HCT116 (cell line): ENCODE measurements around the gene NBPF4. TPM values are rescaled to one million over a fixed set of nuclear protein-coding genes. Genes with fewer than 3 reads are reported as not detected.
"Not testable (repeated sequence)": the region's sequence is repeated elsewhere in the genome, so short reads cannot be mapped to it uniquely, and the experiment has no call there.

Source experiments
- ATAC-seq: fragments of 200-7000 bp; cut with Tn5 transposase; 2 replicates; pipeline ENCODE4 v1.9.1; 2020; ENCODE audit warnings: mild to moderate bottlenecking, moderate library complexity
- BruUV-seq: library from RNA; stranded (reverse); fragments of 400-500 nt; replicated peaks from 2 replicates; lab custom pipeline; 2021; lab: Mats Ljungman, UMichigan
- CTCF ChIA-PET: fragments of 300-600 bp; sonication (Branson Sonifier 250); formaldehyde crosslinking; loops from one replicate; lab custom pipeline; 2021; ENCODE audit warnings: antibody characterized with exemption; lab: Charles Lee
- POLR2A ChIA-PET: fragments of 300-600, 350-600 bp; sonication (Branson Sonifier 250); formaldehyde crosslinking; loops from one replicate; lab custom pipeline; 2021; ENCODE audit warnings: antibody characterized with exemption; lab: Charles Lee
- RAD21 ChIA-PET, 2 experiments: fragments of 300-600 bp; sonication (Branson Sonifier 250); formaldehyde crosslinking; loops; one replicate each; lab custom pipeline; 2023; ENCODE audit warnings: low total read pairs in 2 of 2; ENCODE audit not compliant: uncharacterized antibody in 2 of 2, unreplicated experiment in 2 of 2, low non-redundant PET in 1 of 2; lab: Charles Lee
- DNase-seq: peaks from one replicate; pipeline ENCODE4 v3.0.0-alpha.2; 2010; ENCODE audit warnings: low read depth, low spot score
- H2AFZ ChIP-seq: fragments of 200-600 bp; shearing (Covaris generic), sonication (generic); 2 replicates; pipeline ENCODE4 v1.6.1; 2017; ENCODE audit warnings: low read depth, mixed run types, mixed read lengths, antibody characterized with exemption, low read length; ENCODE audit not compliant: poor library complexity, severe bottlenecking
- H3K27ac ChIP-seq: 2 replicates; pipeline ENCODE4 v1.5.1; 2012; ENCODE audit warnings: low read depth, low read length
- H3K27me3 ChIP-seq: fragments of 200-600 bp; sonication (generic); 2 replicates; pipeline ENCODE4 v1.6.1; 2016; ENCODE audit warnings: mixed run types, low read length, mixed read lengths; ENCODE audit not compliant: insufficient read depth
- H3K36me3 ChIP-seq, 2 experiments: fragments of 200-500 bp in 1 of 2; fragments of 200-600 bp in 1 of 2; sonication (Bioruptor generic) in 1 of 2; sonication (generic) in 1 of 2; 2 replicates each; pipeline versions ENCODE4 v1.5.1 to v1.6.1; 2014 to 2016; ENCODE audit warnings: low read length in 2 of 2, inconsistent platforms in 1 of 2, mixed read lengths in 1 of 2, mixed run types in 1 of 2; ENCODE audit not compliant: insufficient read depth in 2 of 2, control insufficient read depth in 1 of 2
- H3K4me1 ChIP-seq, 2 experiments: fragments of 200-600 bp in 1 of 2; sonication (generic) in 1 of 2; 2 replicates each; pipeline versions ENCODE4 v1.5.1 to v1.6.1; 2012 to 2017; ENCODE audit warnings: low read length in 2 of 2, inconsistent platforms in 1 of 2, mild to moderate bottlenecking in 1 of 2, mixed read lengths in 1 of 2, mixed run types in 1 of 2, moderate library complexity in 1 of 2; ENCODE audit not compliant: insufficient read depth in 2 of 2, control insufficient read depth in 1 of 2
- H3K4me2 ChIP-seq: fragments of 200-600 bp; sonication (generic); 2 replicates; pipeline ENCODE4 v1.6.1; 2017; ENCODE audit warnings: mixed run types, low read length, mixed read lengths
- H3K4me3 ChIP-seq, 2 experiments: fragments of 200-600 bp in 1 of 2; sonication (generic) in 1 of 2; replicated peaks in 1 of 2; 2 replicates each; pipeline ENCODE4 v1.5.1; 2011 to 2016; ENCODE audit warnings: low read length in 2 of 2, control low read depth in 1 of 2, low read depth in 1 of 2, mild to moderate bottlenecking in 1 of 2, mixed read lengths in 1 of 2, mixed run types in 1 of 2
- H3K79me2 ChIP-seq: fragments of 200-600 bp; sonication (generic); 2 replicates; pipeline ENCODE4 v1.6.1; 2017; ENCODE audit warnings: mild to moderate bottlenecking, mixed run types, low read length, moderate library complexity, mixed read lengths; ENCODE audit not compliant: insufficient read depth
- H3K9ac ChIP-seq: fragments of 200-600 bp; sonication (generic); 2 replicates; pipeline ENCODE4 v1.6.1; 2016; ENCODE audit warnings: low read length, mixed read lengths
- H3K9me2 ChIP-seq: fragments of 200-600 bp; sonication (generic), shearing (Covaris generic); 2 replicates; pipeline ENCODE4 v1.6.1; 2017; ENCODE audit warnings: mixed run types, mild to moderate bottlenecking, moderate library complexity; ENCODE audit not compliant: insufficient read depth
- H3K9me3 ChIP-seq, 2 experiments: fragments of 200-500 bp in 1 of 2; fragments of 200-600 bp in 1 of 2; sonication (Bioruptor generic) in 1 of 2; sonication (generic) in 1 of 2; 2 replicates each; pipeline ENCODE4 v1.6.1; 2014 to 2017; ENCODE audit warnings: low read length in 2 of 2, mixed read lengths in 2 of 2, inconsistent platforms in 1 of 2, low read depth in 1 of 2, mild to moderate bottlenecking in 1 of 2, mixed run types in 1 of 2, moderate library complexity in 1 of 2; ENCODE audit not compliant: control insufficient read depth in 1 of 2, insufficient read depth in 1 of 2
- H4K20me1 ChIP-seq: fragments of 200-600 bp; sonication (generic), shearing (Covaris generic); 2 replicates; pipeline ENCODE4 v1.6.1; 2017; ENCODE audit warnings: mixed run types, mild to moderate bottlenecking, moderate library complexity; ENCODE audit not compliant: insufficient read depth
- CBX3 ChIP-seq: IDR thresholded peaks from 2 replicates; pipeline ENCODE4 v1.6.1; 2012; ENCODE audit warnings: low read depth
- CEBPB ChIP-seq: IDR thresholded peaks from 2 replicates; pipeline ENCODE4 v1.6.1; 2012; ENCODE audit warnings: low read depth
- ELF1 ChIP-seq: IDR thresholded peaks from 2 replicates; pipeline ENCODE4 v1.6.1; 2012; ENCODE audit warnings: low read depth, borderline replicate concordance
- JUND ChIP-seq: IDR thresholded peaks from 2 replicates; pipeline ENCODE4 v1.6.1; 2012
- POLR2A ChIP-seq: IDR thresholded peaks from 2 replicates; pipeline ENCODE4 v1.7.0; 2011; ENCODE audit warnings: borderline replicate concordance; ENCODE audit not compliant: insufficient read depth, insufficient read length; ENCODE audit errors: extremely low read depth
- SP1 ChIP-seq: IDR thresholded peaks from 2 replicates; pipeline ENCODE4 v1.6.1; 2012; ENCODE audit warnings: low read depth
- SRF ChIP-seq: IDR thresholded peaks from 2 replicates; pipeline ENCODE4 v1.6.1; 2012; ENCODE audit warnings: low read depth
- ZNF274 ChIP-seq: fragments of 200-500 bp; sonication (Bioruptor generic); IDR thresholded peaks from 2 replicates; pipeline ENCODE4 v1.6.1; 2014; ENCODE audit warnings: mild to moderate bottlenecking, low read depth, low read length, inconsistent platforms
- intact Hi-C: fragments of 100-400 bp; cut with micrococcal nuclease; formaldehyde crosslinking; loops from 2 replicates; pipeline ENCODE4 v1.10.0; 2022
- total RNA-seq: library from RNA; stranded (reverse); gene quantifications from one replicate; pipeline ENCODE4 v1.2.1, GENCODE V29; 2021; ENCODE audit not compliant: unreplicated experiment
- TF ChIP-seq, protein P1 (sequence below): IDR thresholded peaks from 2 replicates; pipeline ENCODE4 v1.6.1; 2011; ENCODE audit warnings: mild to moderate bottlenecking, low read length, moderate library complexity; ENCODE audit not compliant: insufficient replicate concordance; ENCODE audit errors: extremely low read depth
- TF ChIP-seq, protein P2 (sequence below): IDR thresholded peaks from 2 replicates; pipeline ENCODE4 v1.6.1; 2012; ENCODE audit warnings: low read depth
- TF ChIP-seq, protein P3 (sequence below): IDR thresholded peaks from 2 replicates; pipeline ENCODE4 v1.6.1; 2012

NBPF4 gene
- total RNA-seq, 1 experiment from 2014 or later, result not detected

DNA sequence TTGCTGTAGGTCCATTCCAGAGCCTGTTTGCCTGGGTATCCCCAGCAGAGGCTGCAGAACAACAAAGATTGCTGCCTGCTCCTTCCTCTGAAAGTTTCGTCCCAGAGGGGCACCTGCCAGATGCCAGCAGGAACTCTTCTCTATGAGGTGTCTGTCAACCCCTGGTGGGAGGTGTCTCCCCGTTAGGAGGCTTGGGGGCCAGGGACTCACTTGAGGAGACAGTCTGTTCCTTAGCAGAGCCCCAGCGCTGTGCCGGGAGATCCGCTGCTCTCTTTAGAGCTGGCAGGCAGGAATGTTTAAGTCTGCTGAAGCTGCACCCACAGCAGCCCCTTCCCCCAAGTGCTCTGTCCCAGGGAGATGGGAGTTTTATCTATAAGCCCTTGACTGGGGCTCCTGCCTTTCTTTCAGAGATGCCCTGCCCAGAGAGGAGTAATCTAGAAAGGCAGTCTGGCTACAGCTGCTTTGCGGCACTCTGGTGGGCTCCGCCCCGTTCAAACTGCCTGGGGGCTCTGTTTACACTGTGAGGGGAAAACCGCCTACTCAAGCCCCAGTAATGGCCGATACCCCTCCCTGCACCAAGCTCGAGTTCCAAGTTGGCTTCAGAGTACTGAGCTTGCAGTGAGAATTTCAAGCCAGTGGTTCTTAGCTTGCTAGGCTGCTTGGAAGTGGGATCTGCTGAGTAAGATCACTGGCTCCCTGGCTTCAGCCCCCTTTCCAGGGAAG, 35.0 kb downstream of the NBPF4 start:
- ATAC-seq, result no peak
- intact Hi-C loops, result loop anchor here (5.0 kb wide), 1 partner anchor 353 kb away; the partner anchor contains the start of gene EEIG2
- POLR2A ChIA-PET, result no interaction called here
- CTCF ChIA-PET, result interaction anchor here (0.8 kb wide), 1 partner anchor 8 kb away, joined by 4 read pairs; no protein-coding TSS in a partner anchor
- no peak overlapping the region for H2AFZ ChIP-seq
- no peak overlapping the region for H3K4me2 ChIP-seq
- no peak overlapping the region for H3K9ac ChIP-seq
- H3K36me3 ChIP-seq, result no peaks in the 10 kb centered on the region
- no TSS peak for BruUV-seq
- H4K20me1 ChIP-seq, result no peaks in the 10 kb centered on the region
- no peak overlapping the region for H3K27ac ChIP-seq
- RAD21 ChIA-PET, result no interaction called here
- H3K4me1 ChIP-seq, result no peaks in the 10 kb centered on the region
- no peaks in the 10 kb centered on the region for H3K9me2 ChIP-seq
- TF ChIP-seq JUND (no peak), CEBPB (no peak), ZNF274 (no peak), SRF (no peak), SP1 (no peak), POLR2A (no peak), CBX3 (no peak), ELF1 (no peak)
- TF ChIP-seq, protein P1, sequence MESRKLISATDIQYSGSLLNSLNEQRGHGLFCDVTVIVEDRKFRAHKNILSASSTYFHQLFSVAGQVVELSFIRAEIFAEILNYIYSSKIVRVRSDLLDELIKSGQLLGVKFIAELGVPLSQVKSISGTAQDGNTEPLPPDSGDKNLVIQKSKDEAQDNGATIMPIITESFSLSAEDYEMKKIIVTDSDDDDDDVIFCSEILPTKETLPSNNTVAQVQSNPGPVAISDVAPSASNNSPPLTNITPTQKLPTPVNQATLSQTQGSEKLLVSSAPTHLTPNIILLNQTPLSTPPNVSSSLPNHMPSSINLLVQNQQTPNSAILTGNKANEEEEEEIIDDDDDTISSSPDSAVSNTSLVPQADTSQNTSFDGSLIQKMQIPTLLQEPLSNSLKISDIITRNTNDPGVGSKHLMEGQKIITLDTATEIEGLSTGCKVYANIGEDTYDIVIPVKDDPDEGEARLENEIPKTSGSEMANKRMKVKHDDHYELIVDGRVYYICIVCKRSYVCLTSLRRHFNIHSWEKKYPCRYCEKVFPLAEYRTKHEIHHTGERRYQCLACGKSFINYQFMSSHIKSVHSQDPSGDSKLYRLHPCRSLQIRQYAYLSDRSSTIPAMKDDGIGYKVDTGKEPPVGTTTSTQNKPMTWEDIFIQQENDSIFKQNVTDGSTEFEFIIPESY, result no peak
- TF ChIP-seq, protein P2, sequence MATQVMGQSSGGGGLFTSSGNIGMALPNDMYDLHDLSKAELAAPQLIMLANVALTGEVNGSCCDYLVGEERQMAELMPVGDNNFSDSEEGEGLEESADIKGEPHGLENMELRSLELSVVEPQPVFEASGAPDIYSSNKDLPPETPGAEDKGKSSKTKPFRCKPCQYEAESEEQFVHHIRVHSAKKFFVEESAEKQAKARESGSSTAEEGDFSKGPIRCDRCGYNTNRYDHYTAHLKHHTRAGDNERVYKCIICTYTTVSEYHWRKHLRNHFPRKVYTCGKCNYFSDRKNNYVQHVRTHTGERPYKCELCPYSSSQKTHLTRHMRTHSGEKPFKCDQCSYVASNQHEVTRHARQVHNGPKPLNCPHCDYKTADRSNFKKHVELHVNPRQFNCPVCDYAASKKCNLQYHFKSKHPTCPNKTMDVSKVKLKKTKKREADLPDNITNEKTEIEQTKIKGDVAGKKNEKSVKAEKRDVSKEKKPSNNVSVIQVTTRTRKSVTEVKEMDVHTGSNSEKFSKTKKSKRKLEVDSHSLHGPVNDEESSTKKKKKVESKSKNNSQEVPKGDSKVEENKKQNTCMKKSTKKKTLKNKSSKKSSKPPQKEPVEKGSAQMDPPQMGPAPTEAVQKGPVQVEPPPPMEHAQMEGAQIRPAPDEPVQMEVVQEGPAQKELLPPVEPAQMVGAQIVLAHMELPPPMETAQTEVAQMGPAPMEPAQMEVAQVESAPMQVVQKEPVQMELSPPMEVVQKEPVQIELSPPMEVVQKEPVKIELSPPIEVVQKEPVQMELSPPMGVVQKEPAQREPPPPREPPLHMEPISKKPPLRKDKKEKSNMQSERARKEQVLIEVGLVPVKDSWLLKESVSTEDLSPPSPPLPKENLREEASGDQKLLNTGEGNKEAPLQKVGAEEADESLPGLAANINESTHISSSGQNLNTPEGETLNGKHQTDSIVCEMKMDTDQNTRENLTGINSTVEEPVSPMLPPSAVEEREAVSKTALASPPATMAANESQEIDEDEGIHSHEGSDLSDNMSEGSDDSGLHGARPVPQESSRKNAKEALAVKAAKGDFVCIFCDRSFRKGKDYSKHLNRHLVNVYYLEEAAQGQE, result no peak
- TF ChIP-seq, protein P3, sequence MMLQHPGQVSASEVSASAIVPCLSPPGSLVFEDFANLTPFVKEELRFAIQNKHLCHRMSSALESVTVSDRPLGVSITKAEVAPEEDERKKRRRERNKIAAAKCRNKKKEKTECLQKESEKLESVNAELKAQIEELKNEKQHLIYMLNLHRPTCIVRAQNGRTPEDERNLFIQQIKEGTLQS, result no peak
- TF ChIP-seq, all 23 proteins: peak for 0
- no peaks in the 10 kb centered on the region for H3K9me3 ChIP-seq
- no peaks in the 10 kb centered on the region for H3K79me2 ChIP-seq
- DNase-seq, result no peak
- no peak overlapping the region for H3K4me3 ChIP-seq
- peaks cover 9% of the 10 kb centered on the region; the same call in 1 of the 2 replicates for H3K27me3 ChIP-seq

DNA sequence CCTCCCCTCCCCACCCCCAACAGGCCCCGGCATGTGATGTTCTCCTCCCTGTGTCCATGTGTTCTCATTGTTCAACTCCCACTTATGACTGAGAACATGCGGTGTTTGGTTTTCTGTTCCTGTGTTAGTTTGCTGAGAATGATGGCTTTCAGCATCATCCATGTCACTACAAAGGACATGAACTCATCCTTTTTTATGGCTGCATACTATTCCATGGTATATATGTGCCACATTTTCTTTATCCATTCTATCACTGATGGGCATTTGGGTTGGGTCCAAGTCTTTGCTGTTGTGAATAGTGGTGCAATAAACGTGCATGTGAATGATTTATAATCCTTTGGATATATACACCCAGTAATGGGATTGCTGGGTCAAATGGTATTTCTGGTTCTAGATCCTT, 40.3 kb downstream of the NBPF4 start:
- peaks cover 8 to 17% of the 10 kb centered on the region in 2 experiments; a peak in 3 of 4 replicates for H3K4me1 ChIP-seq
- ATAC-seq, POLR2A ChIA-PET, H4K20me1 ChIP-seq, RAD21 ChIA-PET, H3K27ac ChIP-seq, H3K4me3 ChIP-seq, intact Hi-C loops, H3K27me3 ChIP-seq, H3K9me3 ChIP-seq, H3K36me3 ChIP-seq, H2AFZ ChIP-seq, H3K9me2 ChIP-seq, H3K4me2 ChIP-seq, H3K9ac ChIP-seq, CTCF ChIA-PET, BruUV-seq, DNase-seq: not testable (repeated sequence)
- H3K79me2 ChIP-seq, result peaks cover 12% of the 10 kb centered on the region
